ENCODE data around the gene DYRK1A. TPM values are rescaled to one million over a fixed set of nuclear protein-coding genes. Genes with fewer than 3 reads are reported as not detected.
"Not testable (repeated sequence)": the region's sequence is repeated elsewhere in the genome, so short reads cannot be mapped to it uniquely, and the experiment has no call there.

Gene DYRK1A
- total RNA-seq, 4 donors from 2014 or later = 76.5 to 105 (median 91.3) TPM

GRCh38 chr21:37535672-37536071, 169.1 kb downstream of the DYRK1A start:
- Histone ChIP-seq H3K4me1 (peaks cover 21% of the 10 kb centered on the region), H3K27me3 (no peaks in the 10 kb centered on the region), H3K36me3 (no peaks in the 10 kb centered on the region), H3K27ac (no peak overlapping the region), H3K9me3 (no peaks in the 10 kb centered on the region), H3K4me3 (no peak overlapping the region)
- TF ChIP-seq POLR2A (IDR thresholded peaks at IDR 0.05) = no peak
- TF ChIP-seq, protein P1, sequence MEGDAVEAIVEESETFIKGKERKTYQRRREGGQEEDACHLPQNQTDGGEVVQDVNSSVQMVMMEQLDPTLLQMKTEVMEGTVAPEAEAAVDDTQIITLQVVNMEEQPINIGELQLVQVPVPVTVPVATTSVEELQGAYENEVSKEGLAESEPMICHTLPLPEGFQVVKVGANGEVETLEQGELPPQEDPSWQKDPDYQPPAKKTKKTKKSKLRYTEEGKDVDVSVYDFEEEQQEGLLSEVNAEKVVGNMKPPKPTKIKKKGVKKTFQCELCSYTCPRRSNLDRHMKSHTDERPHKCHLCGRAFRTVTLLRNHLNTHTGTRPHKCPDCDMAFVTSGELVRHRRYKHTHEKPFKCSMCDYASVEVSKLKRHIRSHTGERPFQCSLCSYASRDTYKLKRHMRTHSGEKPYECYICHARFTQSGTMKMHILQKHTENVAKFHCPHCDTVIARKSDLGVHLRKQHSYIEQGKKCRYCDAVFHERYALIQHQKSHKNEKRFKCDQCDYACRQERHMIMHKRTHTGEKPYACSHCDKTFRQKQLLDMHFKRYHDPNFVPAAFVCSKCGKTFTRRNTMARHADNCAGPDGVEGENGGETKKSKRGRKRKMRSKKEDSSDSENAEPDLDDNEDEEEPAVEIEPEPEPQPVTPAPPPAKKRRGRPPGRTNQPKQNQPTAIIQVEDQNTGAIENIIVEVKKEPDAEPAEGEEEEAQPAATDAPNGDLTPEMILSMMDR (IDR thresholded peaks at IDR 0.05) = no peak
- TF ChIP-seq POLR2AphosphoS5 (IDR thresholded peaks at IDR 0.05) = no peak
- no peak for TF ChIP-seq EP300 (IDR thresholded peaks at IDR 0.05)
- no peak for DNase-seq (ENCODE audit: low spot score in 2 of 2)
- 91% methylated on average over 6 of the region's 7 CpGs for WGBS

GRCh38 chr21:37536616-37537278, 170.2 kb downstream of the DYRK1A start:
- WGBS = 70% methylated on average over 8 of the region's 8 CpGs
- DNase-seq (ENCODE audit: low spot score in 2 of 2) = peak in 1 of 2 donors; percentile 16
- H3K9me3 ChIP-seq = no peaks in the 10 kb centered on the region
- H3K36me3 ChIP-seq = no peaks in the 10 kb centered on the region
- H3K4me3 ChIP-seq = no peak overlapping the region
- no peak overlapping the region for H3K27ac ChIP-seq
- peaks cover 10% of the 10 kb centered on the region for H3K4me1 ChIP-seq
- TF ChIP-seq POLR2AphosphoS5 (IDR thresholded peaks at IDR 0.05) (no peak), POLR2A (IDR thresholded peaks at IDR 0.05) (no peak), EP300 (IDR thresholded peaks at IDR 0.05) (no peak)
- TF ChIP-seq, protein P1 (IDR thresholded peaks at IDR 0.05) = no peak
- H3K27me3 ChIP-seq = no peaks in the 10 kb centered on the region

DNA sequence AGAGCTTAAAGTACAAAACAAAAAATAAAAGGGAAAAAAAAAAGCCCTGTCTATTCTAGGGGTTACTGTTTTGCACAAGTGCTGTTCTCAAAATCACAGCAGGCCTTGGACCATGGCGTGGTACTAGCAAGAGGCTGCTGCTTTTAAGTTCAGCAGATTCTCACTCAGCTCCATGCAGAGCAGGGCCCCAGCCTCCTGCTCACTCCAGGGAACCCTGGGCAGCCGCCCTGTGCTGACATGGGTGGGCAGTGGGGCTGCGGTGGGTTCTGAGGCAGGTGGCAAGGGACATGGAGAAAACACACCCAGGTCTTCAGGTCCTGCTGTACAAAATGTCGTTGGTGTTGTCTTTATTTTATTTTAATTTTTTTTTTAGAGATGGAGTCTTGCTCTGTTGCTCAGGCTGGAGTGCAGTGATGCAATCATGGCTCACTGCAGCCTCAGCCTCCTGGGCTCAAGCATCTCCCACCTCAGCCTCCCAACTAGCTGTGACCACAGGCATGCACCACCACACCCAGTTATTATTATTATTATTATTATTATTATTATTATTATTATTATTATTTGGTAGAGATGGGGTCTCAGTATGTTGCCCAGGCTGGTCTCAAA, 170.9 kb downstream of the DYRK1A start:
- no peaks in the 10 kb centered on the region for H3K27me3 ChIP-seq
- no peak for TF ChIP-seq POLR2AphosphoS5 (IDR thresholded peaks at IDR 0.05)
- no peak overlapping the region for H3K27ac ChIP-seq
- WGBS = 90% methylated on average over 4 of the region's 4 CpGs
- no peak overlapping the region for H3K4me3 ChIP-seq
- H3K9me3 ChIP-seq = peaks cover 3% of the 10 kb centered on the region
- DNase-seq (ENCODE audit: low spot score in 2 of 2) = peak in 1 of 2 donors; percentile 36
- no peaks in the 10 kb centered on the region for H3K36me3 ChIP-seq
- H3K4me1 ChIP-seq = peaks cover 7% of the 10 kb centered on the region

DNA sequence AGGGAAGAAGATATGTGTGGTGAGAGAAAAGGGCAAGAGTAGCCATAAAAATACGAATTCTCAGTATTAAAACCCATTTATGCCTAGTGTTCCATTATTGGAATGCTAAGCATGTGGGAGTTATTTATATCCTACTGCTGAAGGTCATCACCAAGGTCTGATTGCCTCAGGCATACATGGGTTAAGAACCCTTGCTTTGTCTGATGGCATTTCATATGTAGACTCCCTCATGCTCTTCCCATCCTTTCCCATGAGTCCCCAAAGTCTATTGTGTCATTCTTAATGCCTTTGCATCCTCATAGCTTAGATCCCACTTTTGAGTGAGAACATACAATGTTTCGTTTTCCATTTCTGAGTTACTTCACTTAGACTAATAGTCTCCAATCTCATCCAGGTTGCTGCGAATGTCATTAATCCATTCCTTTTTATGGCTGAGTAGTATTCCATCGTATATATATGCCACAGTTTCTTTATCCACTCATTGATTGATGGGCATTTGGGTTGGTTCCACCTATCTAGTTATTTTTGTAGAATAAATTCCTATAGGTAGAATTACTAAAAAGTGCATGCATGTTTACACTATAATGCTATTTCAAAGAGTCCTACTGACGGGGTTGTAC, 172.5 kb downstream of the DYRK1A start:
- no peaks in the 10 kb centered on the region for H3K36me3 ChIP-seq
- peaks cover 3% of the 10 kb centered on the region for H3K9me3 ChIP-seq
- WGBS = 86% methylated on average over 5 of the region's 5 CpGs
- H3K27ac ChIP-seq = no peak overlapping the region
- no peak for DNase-seq (ENCODE audit: low spot score in 2 of 2)
- no peak overlapping the region for H3K4me3 ChIP-seq
- no peaks in the 10 kb centered on the region for H3K27me3 ChIP-seq
- H3K4me1 ChIP-seq = no peaks in the 10 kb centered on the region
- TF ChIP-seq, protein P1 (IDR thresholded peaks at IDR 0.05) = no peak
- TF ChIP-seq EP300 (IDR thresholded peaks at IDR 0.05) (no peak), POLR2AphosphoS5 (IDR thresholded peaks at IDR 0.05) (no peak), POLR2A (IDR thresholded peaks at IDR 0.05) (no peak)

GRCh38 chr21:37541128-37541527, 174.6 kb downstream of the DYRK1A start:
- H3K36me3 ChIP-seq; H3K4me3 ChIP-seq; H3K4me1 ChIP-seq; H3K27ac ChIP-seq; DNase-seq (ENCODE audit: low spot score in 2 of 2); H3K9me3 ChIP-seq; H3K27me3 ChIP-seq: not testable (repeated sequence)
- 71% methylated on average over 2 of the region's 2 CpGs for WGBS

DNA sequence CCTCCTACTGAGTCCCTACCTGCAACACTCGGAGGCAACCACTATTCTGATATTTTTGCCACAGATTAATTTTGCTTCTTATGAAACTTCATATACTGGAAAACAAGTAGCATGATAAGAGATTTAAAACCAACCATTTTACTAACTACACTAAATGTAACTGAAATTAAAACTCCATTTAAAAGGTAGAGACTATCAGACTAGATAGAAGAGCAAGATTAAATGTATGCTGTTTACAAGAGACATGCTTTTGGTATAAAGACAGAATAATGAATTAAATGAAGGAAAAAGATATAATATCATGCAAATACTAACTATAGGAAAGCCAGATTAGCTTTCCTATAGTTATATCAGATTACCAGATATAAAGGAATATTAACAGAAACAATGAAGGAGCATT, 175.9 kb downstream of the DYRK1A start:
- no peak overlapping the region for H3K27ac ChIP-seq
- no peak for TF ChIP-seq EP300 (IDR thresholded peaks at IDR 0.05)
- no peak overlapping the region for H3K4me3 ChIP-seq
- H3K36me3 ChIP-seq = no peaks in the 10 kb centered on the region
- no peak for DNase-seq (ENCODE audit: low spot score in 2 of 2)
- H3K27me3 ChIP-seq = peaks cover 9% of the 10 kb centered on the region
- WGBS = 94% methylated on average over 1 of the region's 1 CpG
- peaks cover 3% of the 10 kb centered on the region for H3K9me3 ChIP-seq
- H3K4me1 ChIP-seq = peaks cover 11% of the 10 kb centered on the region

All from suprapubic skin (tissue), 4 donors.